Suppressor macrophage treated with lipopolysaccharide for 1 hour (primary cell): Measurements from ENCODE around the gene SHLD2.
"Not testable (repeated sequence)": the region's sequence is repeated elsewhere in the genome, so short reads cannot be mapped to it uniquely, and the experiment has no call there.

ENCODE experiments used
- DNase-seq, 3 donors: peaks; one replicate each; pipeline ENCODE4 v3.0.0-alpha.2; 2020 to 2022

Gene SHLD2

GRCh38 chr10:87094373-87095235 lies at the start of gene SHLD2, which contains the start of gene GLUD1:
Gene SHLD2, plus strand, starts transcription at chr10:87095206. Its CDS starts 56,149 bp downstream, at chr10:87151355.
Gene GLUD1, minus strand, starts transcription at chr10:87094843. Its CDS starts 74 bp downstream, at chr10:87094769.
- peak; percentile 96 to 99 (median 97) for DNase-seq

GRCh38 chr10:87045434-87045938 lies 49.5 kb upstream of the SHLD2 start:
- DNase-seq, result no peak

GRCh38 chr10:87053111-87053510 lies 41.9 kb upstream of the SHLD2 start:
- no peak for DNase-seq

GRCh38 chr10:87053577-87054181 lies 41.3 kb upstream of the SHLD2 start:
- DNase-seq, result peak in 1 of 3 donors; percentile 10

GRCh38 chr10:87054373-87055295 lies 40.4 kb upstream of the SHLD2 start:
- peak; percentile 76 to 91 (median 91) for DNase-seq

- no peak for DNase-seq
These were observed 36.8 kb upstream of the SHLD2 start for GRCh38 chr10:87058171-87058570.

GRCh38 chr10:87059401-87059800 lies 35.6 kb upstream of the SHLD2 start:
- DNase-seq, result no peak

- DNase-seq, result no peak
These were observed 34.6 kb upstream of the SHLD2 start for GRCh38 chr10:87060280-87060928.

GRCh38 chr10:87064651-87065050 lies 30.4 kb upstream of the SHLD2 start:
- no peak for DNase-seq

- no peak for DNase-seq
These were observed 28.8 kb upstream of the SHLD2 start for GRCh38 chr10:87066178-87066577.

- DNase-seq, result no peak
These were observed 28.1 kb upstream of the SHLD2 start for GRCh38 chr10:87066865-87067264.

- no peak for DNase-seq
These were observed 26.7 kb upstream of the SHLD2 start for GRCh38 chr10:87068281-87068680.

- DNase-seq, result no peak
These were observed 22.6 kb upstream of the SHLD2 start for GRCh38 chr10:87072449-87072848.

- DNase-seq, result not testable (repeated sequence)
These were observed 18.6 kb upstream of the SHLD2 start for GRCh38 chr10:87076421-87076820.

- no peak for DNase-seq
These were observed 15.7 kb upstream of the SHLD2 start for GRCh38 chr10:87079106-87079836.

- DNase-seq, result not testable (repeated sequence)
These were observed 14.4 kb upstream of the SHLD2 start for GRCh38 chr10:87080621-87081020.

GRCh38 chr10:87081574-87081973 lies 13.4 kb upstream of the SHLD2 start:
- not testable (repeated sequence) for DNase-seq

GRCh38 chr10:87082219-87082618 lies 12.8 kb upstream of the SHLD2 start:
- not testable (repeated sequence) for DNase-seq

GRCh38 chr10:87083576-87084290 lies 11.3 kb upstream of the SHLD2 start:
- peak; percentile 64 to 86 (median 75) for DNase-seq

GRCh38 chr10:87084291-87084782 lies 10.7 kb upstream of the SHLD2 start:
- peak; percentile 52 to 88 (median 85) for DNase-seq

GRCh38 chr10:87085537-87085936 lies 9.5 kb upstream of the SHLD2 start:
- no peak for DNase-seq
